ENCODE results near the gene TAAR2.

- no peak for TF ChIP-seq CTCF (IDR thresholded peaks at IDR 0.05; ENCODE audit: insufficient read depth, low read depth, low read length)
- no peak for TF ChIP-seq EZH2 (IDR thresholded peaks at IDR 0.05; ENCODE audit: insufficient read depth, low read length)
Observed at GRCh38 chr6:132673376-132674094, 49.5 kb upstream of the TAAR2 start.
